NB4 (cell line): ENCODE data around the gene PSMC2.

ENCODE experiments used
- CTCF ChIP-seq: IDR thresholded peaks from one replicate; pipeline ENCODE4 v1.5.1; 2012; ENCODE audit warnings: low read depth, low read length
- MAX ChIP-seq: IDR thresholded peaks from 2 replicates; pipeline ENCODE4 v1.6.1; 2011; ENCODE audit warnings: low read depth, low read length
- MYC ChIP-seq: IDR thresholded peaks from 2 replicates; pipeline ENCODE4 v1.6.1; 2011; ENCODE audit warnings: low read depth, low read length
- POLR2A ChIP-seq: IDR thresholded peaks from 2 replicates; pipeline ENCODE4 v1.6.1; 2011; ENCODE audit warnings: mild to moderate bottlenecking; ENCODE audit not compliant: insufficient read length; ENCODE audit errors: extremely low read depth

GRCh38 chr7:103297837-103298179 lies 49.6 kb upstream of the PSMC2 start:
- no peak for TF ChIP-seq POLR2A
- no peak for TF ChIP-seq CTCF
- TF ChIP-seq MYC = no peak
- TF ChIP-seq MAX = no peak
